OCI-LY7 (cell line): ENCODE results near the gene DNAJB5. TPM values are rescaled to one million over a fixed set of nuclear protein-coding genes. Genes with fewer than 3 reads are reported as not detected.
"Not testable (repeated sequence)": the region's sequence is repeated elsewhere in the genome, so short reads cannot be mapped to it uniquely, and the experiment has no call there.

Experiments used
- BruUV-seq: library from RNA; stranded (reverse); fragments of 400-500 nt; replicated peaks from 2 replicates; lab custom pipeline; 2021; lab: Mats Ljungman, UMichigan
- CTCF ChIA-PET: fragments of 300-600 bp; sonication (Branson Sonifier 250); formaldehyde crosslinking; loops from one replicate; lab custom pipeline; 2022; ENCODE audit warnings: antibody characterized with exemption; ENCODE audit not compliant: unreplicated experiment; lab: Charles Lee
- POLR2A ChIA-PET: fragments of 300-600 bp; sonication (Branson Sonifier 250); formaldehyde crosslinking; loops from one replicate; lab custom pipeline; 2022; ENCODE audit warnings: antibody characterized with exemption; lab: Charles Lee
- DNase-seq: peaks from one replicate; pipeline ENCODE4 v3.0.0-alpha.2; 2015; ENCODE audit warnings: low spot score
- H2AFZ ChIP-seq: fragments of 200-600 bp; sonication (generic), shearing (Covaris generic); 2 replicates; pipeline ENCODE4 v1.6.1; 2014; ENCODE audit warnings: mild to moderate bottlenecking, antibody characterized with exemption, low read length, moderate library complexity
- H3K27ac ChIP-seq: fragments of 200-600 bp; sonication (generic); 2 replicates; pipeline ENCODE4 v1.5.1; 2014; ENCODE audit warnings: mixed run types, low read depth, mild to moderate bottlenecking, moderate library complexity, low read length, inconsistent platforms; ENCODE audit not compliant: poor library complexity, severe bottlenecking
- H3K36me3 ChIP-seq: fragments of 200-600 bp; sonication (generic); 2 replicates; pipeline ENCODE4 v1.6.1; 2014; ENCODE audit warnings: mild to moderate bottlenecking, antibody characterized with exemption, low read length, moderate library complexity, mixed read lengths; ENCODE audit not compliant: insufficient read depth
- H3K4me1 ChIP-seq: fragments of 200-600 bp; sonication (generic); 2 replicates; pipeline ENCODE4 v1.5.1; 2014; ENCODE audit warnings: mild to moderate bottlenecking, low read length; ENCODE audit not compliant: insufficient read depth, poor library complexity, severe bottlenecking
- H3K4me2 ChIP-seq: fragments of 200-600 bp; sonication (generic); 2 replicates; pipeline ENCODE4 v1.6.1; 2014; ENCODE audit warnings: mild to moderate bottlenecking, low read length
- H3K4me3 ChIP-seq: fragments of 200-600 bp; sonication (generic); 2 replicates; pipeline ENCODE4 v1.5.1; 2014; ENCODE audit warnings: mild to moderate bottlenecking, low read depth, low read length; ENCODE audit not compliant: poor library complexity, severe bottlenecking
- H3K79me2 ChIP-seq: fragments of 200-600 bp; sonication (generic); 2 replicates; pipeline ENCODE4 v1.6.1; 2016; ENCODE audit warnings: low read depth, mild to moderate bottlenecking, low read length, moderate library complexity, mixed read lengths; ENCODE audit not compliant: insufficient read depth
- H3K9me2 ChIP-seq: fragments of 200-600 bp; sonication (generic); 2 replicates; pipeline ENCODE4 v1.6.1; 2016; ENCODE audit warnings: mild to moderate bottlenecking, low read length, mixed read lengths; ENCODE audit not compliant: insufficient read depth
- H3K9me3 ChIP-seq: fragments of 200-600 bp; sonication (generic); 2 replicates; pipeline ENCODE4 v1.6.1; 2014; ENCODE audit warnings: mild to moderate bottlenecking, mixed run types, low read length, mixed read lengths
- H4K20me1 ChIP-seq: fragments of 200-600 bp; sonication (generic); 2 replicates; pipeline ENCODE4 v1.6.1; 2014; ENCODE audit warnings: mild to moderate bottlenecking, antibody characterized with exemption, low read length, moderate library complexity, mixed read lengths; ENCODE audit not compliant: insufficient read depth
- EZH2phosphoT487 ChIP-seq: fragments of 200-600 bp; sonication (generic); IDR thresholded peaks from 2 replicates; pipeline ENCODE4 v1.6.1; 2018; ENCODE audit warnings: low read depth, borderline replicate concordance, mild to moderate bottlenecking, mixed run types, antibody characterized with exemption, low read length, moderate library complexity, mixed read lengths
- intact Hi-C: fragments of 100-400 bp; cut with micrococcal nuclease; formaldehyde crosslinking; loops from one replicate; pipeline ENCODE4 v1.10.0; 2022; ENCODE audit not compliant: unreplicated experiment
- total RNA-seq, 2 experiments: library from RNA; depleted of rRNA in 1 of 2; stranded (reverse); fragments of >200 nt in 1 of 2; shearing (Covaris generic) in 1 of 2; gene quantifications; 2 replicates each; pipeline ENCODE4 v1.2.3, GENCODE V29; 2014 to 2022
- TF ChIP-seq, protein P1 (sequence below): fragments of 200-600 bp; sonication (generic); conservative IDR thresholded peaks from 2 replicates; pipeline ENCODE4 v1.5.1; 2014; ENCODE audit warnings: mild to moderate bottlenecking, antibody characterized with exemption, low read length, moderate library complexity, mixed read lengths

The DNAJB5 gene
- total RNA-seq, 2 experiments from 2014 or later: 5.1 to 5.8 TPM

DNA sequence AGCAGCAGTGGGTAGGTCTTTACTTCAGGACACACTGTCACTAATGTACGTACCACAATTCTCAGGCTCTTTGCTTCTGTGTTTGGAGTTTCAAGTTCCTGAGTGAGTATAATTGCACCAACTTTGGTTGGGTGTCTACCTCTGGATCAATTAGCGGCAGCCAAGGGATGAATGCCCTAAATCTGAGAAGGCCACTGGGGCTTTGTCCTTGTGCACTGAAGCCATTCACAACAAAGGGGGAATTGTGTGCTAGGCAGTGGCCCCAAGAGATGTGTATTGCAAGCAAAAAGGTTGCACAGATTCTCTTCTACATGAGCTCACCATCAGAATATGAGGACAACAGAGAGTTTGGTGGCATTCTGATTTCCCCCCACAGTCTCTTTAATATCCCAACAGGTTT lies 35.3 kb upstream of the DNAJB5 start:
- DNase-seq: no peak
- intact Hi-C loops: no loop called here
- Histone ChIP-seq H2AFZ (no peak overlapping the region), H3K27ac (no peak overlapping the region), H4K20me1 (no peaks in the 10 kb centered on the region), H3K9me3 (no peaks in the 10 kb centered on the region), H3K36me3 (no peaks in the 10 kb centered on the region), H3K4me3 (no peak overlapping the region), H3K4me2 (no peak overlapping the region), H3K79me2 (no peaks in the 10 kb centered on the region), H3K4me1 (no peaks in the 10 kb centered on the region), H3K9me2 (no peaks in the 10 kb centered on the region)
- TF ChIP-seq, protein P1, sequence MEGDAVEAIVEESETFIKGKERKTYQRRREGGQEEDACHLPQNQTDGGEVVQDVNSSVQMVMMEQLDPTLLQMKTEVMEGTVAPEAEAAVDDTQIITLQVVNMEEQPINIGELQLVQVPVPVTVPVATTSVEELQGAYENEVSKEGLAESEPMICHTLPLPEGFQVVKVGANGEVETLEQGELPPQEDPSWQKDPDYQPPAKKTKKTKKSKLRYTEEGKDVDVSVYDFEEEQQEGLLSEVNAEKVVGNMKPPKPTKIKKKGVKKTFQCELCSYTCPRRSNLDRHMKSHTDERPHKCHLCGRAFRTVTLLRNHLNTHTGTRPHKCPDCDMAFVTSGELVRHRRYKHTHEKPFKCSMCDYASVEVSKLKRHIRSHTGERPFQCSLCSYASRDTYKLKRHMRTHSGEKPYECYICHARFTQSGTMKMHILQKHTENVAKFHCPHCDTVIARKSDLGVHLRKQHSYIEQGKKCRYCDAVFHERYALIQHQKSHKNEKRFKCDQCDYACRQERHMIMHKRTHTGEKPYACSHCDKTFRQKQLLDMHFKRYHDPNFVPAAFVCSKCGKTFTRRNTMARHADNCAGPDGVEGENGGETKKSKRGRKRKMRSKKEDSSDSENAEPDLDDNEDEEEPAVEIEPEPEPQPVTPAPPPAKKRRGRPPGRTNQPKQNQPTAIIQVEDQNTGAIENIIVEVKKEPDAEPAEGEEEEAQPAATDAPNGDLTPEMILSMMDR: no peak
- TF ChIP-seq EZH2phosphoT487: no peak
- BruUV-seq: no TSS peak
- CTCF ChIA-PET: interaction anchor here (0.5 kb wide), 1 partner anchor 29 kb away, joined by 3 read pairs; no protein-coding TSS in a partner anchor
- POLR2A ChIA-PET: interaction anchor here (0.7 kb wide), 1 partner anchor 425 kb away, joined by 3 read pairs; no protein-coding TSS in a partner anchor

DNA sequence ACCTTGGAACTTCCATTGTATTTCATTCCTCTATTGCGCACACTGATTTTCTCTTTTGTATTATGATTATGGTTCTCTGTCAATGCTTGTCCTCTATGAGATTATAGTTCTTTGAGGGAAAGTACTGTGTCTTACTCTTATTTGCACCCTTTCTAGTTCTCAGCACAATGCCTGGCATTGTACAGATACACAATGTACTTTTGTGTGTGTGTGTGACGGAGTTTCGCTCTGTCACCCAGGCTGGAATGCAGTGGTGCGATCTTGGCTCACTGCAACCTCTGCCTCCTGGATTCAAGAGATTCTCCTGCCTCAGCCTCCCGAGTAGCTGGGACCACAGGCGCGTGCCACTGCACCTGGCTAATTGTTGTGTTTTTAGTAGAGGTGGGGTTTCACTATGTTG lies 33.5 kb upstream of the DNAJB5 start:
- H3K79me2 ChIP-seq, H3K9me2 ChIP-seq, intact Hi-C loops, H3K4me2 ChIP-seq, H3K4me3 ChIP-seq, H3K9me3 ChIP-seq, POLR2A ChIA-PET, BruUV-seq, H4K20me1 ChIP-seq, CTCF ChIA-PET, H3K36me3 ChIP-seq, H2AFZ ChIP-seq, H3K27ac ChIP-seq, H3K4me1 ChIP-seq, DNase-seq: not testable (repeated sequence)

DNA sequence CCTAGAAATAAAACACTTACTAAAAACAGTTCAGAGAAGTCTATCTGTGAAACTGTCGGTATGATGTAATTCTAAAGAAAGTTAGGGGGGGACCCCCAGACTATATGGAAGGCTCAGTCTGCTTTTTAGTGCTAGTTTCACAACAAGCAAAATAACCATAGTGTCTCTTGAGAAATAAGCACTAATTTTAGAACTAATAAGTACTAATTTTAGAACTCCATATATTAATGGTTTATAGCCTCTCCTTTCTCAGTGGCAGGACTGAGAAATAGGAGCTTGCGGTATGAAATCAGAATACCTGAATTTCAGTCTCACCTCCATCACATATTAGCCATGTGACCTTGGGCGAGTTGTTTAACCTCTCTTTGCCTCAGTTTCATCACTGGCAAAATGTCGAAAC lies 32.9 kb upstream of the DNAJB5 start:
- POLR2A ChIA-PET: no interaction called here
- intact Hi-C loops: no loop called here
- Histone ChIP-seq H3K4me3 (no peak overlapping the region), H3K4me2 (no peak overlapping the region), H3K36me3 (no peaks in the 10 kb centered on the region), H3K79me2 (no peaks in the 10 kb centered on the region), H2AFZ (no peak overlapping the region), H4K20me1 (no peaks in the 10 kb centered on the region), H3K9me3 (no peaks in the 10 kb centered on the region), H3K9me2 (no peaks in the 10 kb centered on the region), H3K27ac (no peak overlapping the region), H3K4me1 (no peaks in the 10 kb centered on the region)
- no peak for DNase-seq
- TF ChIP-seq, protein P1: no peak
- no peak for TF ChIP-seq EZH2phosphoT487
- CTCF ChIA-PET: no interaction called here
- BruUV-seq: no TSS peak
